SK-N-MC (cell line): ENCODE measurements around the gene CMTM3.

Experiments used
- EZH2 ChIP-seq: fragments of 200-600 bp; sonication (generic); IDR thresholded peaks from one replicate; pipeline ENCODE4 v1.6.1; 2017; ENCODE audit warnings: antibody characterized with exemption
- POLR2AphosphoS5 ChIP-seq: IDR thresholded peaks from 2 replicates; pipeline ENCODE4 v1.6.1; 2012; ENCODE audit warnings: mild to moderate bottlenecking, low read depth, low read length, borderline replicate concordance

GRCh38 chr16:66658860-66659190 lies 54.3 kb downstream of the CMTM3 start:
- TF ChIP-seq EZH2 (no peak), POLR2AphosphoS5 (no peak)
